Measurements from ENCODE around the gene RAB3IL1.
"Not testable (repeated sequence)": the region's sequence is repeated elsewhere in the genome, so short reads cannot be mapped to it uniquely, and the experiment has no call there.

Gene RAB3IL1

DNA sequence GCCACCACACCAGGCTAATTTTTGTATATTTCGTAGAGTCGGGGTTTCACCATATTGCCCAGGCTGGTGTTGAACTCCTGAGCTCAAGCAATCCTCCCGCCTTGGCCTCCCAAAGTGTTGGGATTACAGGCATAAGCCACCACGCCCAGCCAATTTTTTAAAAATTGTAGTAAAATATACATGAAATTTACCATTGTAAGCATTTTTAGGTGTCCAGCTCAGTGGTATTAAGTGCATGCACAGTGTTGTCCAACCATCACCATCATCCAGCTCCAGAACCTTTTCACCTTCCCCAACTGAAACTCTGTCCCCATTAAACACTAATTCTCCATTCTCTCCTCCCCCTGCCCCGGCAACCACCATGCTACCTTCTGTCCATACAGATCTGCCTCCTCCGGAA, 34.5 kb downstream of the RAB3IL1 start:
- DNase-seq: no peak

DNA sequence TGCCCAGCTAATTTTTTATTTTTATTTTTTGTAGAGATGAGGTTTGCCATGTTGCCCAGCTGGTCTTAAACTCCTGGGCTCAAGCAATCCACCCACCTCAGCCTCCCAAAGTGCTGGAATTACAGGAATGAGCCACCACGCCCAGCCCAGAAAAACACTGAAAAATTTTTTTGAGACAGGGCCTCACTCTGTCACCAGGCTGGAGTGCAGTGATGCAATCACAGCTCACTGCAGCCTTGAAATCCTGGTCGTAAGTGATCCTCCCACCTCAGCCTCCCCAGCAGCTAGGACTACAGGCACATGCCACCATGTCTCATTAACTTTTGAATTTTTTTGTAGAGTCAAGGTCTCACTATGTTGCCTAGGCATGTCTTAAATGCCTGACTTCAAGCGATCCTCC, 35.1 kb downstream of the RAB3IL1 start:
- not testable (repeated sequence) for DNase-seq

DNA sequence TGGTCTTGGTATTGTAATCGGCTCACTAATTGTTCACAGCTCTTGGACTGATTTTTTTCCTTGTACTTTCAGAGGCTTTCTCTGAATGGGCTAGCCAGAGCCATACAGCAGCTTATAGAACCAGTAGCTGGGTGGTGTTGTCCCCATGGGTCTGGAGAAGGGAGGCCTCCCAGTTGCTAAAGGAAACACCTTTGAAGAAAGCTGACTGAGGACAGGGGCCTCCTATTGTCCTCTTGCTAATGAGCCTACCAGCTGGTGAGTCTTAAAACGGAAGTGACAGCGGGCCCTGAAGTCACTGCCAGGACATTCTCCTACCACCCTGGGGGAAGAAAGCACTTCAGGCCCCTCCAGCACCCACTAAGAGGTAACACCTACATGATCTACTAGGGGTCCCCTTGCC, 36.0 kb downstream of the RAB3IL1 start:
- no peak for DNase-seq

DNA sequence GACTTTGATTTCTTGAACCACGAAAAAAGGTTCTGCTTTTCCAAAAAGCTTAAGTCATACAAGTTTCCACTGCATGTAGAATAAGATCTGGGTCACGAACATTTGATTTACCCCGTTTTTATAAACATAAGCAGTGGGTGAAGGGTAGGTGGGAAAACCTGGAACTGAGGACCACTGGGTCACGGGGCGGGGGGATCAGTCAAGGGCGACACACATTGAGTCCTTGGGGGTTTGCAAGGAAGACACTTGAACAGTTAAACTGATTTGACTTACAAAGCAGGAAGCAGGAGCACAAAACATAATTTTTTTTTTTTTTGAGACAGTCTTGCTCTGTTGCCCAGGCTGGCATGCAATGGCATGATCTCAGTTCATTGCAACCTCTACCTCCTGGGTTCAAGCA, 36.9 kb downstream of the RAB3IL1 start:
- no peak for DNase-seq

DNA sequence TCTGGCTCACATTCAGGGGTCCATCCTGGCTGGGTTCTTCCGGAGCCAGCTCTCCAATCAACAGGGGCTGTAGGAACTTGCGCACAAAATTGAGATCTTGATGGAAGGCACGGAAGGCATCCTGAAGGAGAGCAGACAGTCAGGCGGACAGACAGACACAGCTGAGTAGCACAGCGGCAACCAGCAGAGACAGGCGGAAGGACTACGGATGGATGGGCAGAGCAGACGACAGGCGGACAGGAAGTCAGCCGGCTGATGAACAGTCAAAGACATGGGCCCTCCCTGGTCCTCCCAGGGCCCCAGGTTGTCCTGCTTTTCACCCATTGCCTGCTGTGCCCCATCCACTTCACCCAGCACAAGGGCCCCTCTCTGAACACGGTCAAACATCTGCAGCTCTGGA, 37.3 kb downstream of the RAB3IL1 start:
- DNase-seq: no peak

DNA sequence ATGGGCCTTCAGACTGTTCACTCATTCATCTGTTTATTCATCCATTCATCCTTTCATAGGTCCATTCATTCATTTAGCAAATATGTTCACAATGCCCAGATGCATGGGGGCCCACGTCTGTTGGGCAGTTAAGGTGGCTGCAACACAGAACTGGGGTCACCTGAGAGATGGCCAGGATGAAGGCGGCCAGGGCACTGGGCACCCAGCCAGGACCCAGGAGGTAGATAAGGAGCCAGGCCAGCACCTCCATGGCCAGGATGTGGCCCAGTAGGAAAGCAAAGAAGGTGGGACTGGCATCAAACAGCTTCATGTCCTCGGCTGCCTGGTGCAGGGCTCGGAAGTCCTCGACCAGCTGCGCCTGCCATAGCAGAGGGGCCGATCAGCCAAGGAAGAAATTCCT, 38.2 kb downstream of the RAB3IL1 start:
- DNase-seq: no peak

DNA sequence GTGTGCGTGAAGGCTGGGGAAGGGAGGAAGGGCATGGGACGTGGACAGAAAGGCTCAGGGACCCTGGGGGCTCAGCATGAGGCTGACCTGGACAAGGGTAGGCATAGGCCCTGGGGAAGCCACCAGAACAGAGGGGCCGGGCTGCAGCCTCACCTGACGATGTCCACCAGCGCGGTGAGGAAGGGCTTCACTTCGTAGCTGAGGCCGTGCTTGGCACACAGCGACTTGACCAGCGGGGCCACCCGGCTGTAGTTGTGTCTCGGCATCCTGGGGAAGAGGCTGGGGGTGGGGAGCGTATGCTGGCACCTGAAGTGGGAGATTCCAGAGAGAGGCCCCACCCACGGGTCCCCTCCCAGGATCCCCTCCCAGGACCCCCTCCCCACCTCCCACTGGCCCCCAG, 41.7 kb downstream of the RAB3IL1 start:
- DNase-seq: no peak

DNA sequence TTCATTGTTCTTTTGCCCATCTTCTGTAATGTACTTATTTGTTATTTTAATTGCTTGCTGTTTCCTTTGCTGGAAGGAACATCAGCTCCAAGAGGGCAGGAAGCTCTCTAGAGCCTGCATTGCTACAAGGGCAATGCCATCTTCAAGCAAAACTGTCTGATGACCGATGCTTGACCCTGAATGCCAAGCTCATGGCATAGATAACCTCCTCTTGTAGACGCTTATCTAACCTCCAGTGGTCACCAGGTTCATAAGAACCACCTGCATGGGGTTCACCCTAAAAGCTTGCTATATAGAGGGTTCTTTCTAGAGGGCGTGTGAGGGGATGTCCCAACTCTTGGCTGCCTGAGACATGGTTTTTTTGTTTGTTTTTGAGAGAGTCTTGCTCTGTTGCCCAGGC, 42.5 kb downstream of the RAB3IL1 start:
- DNase-seq: no peak

DNA sequence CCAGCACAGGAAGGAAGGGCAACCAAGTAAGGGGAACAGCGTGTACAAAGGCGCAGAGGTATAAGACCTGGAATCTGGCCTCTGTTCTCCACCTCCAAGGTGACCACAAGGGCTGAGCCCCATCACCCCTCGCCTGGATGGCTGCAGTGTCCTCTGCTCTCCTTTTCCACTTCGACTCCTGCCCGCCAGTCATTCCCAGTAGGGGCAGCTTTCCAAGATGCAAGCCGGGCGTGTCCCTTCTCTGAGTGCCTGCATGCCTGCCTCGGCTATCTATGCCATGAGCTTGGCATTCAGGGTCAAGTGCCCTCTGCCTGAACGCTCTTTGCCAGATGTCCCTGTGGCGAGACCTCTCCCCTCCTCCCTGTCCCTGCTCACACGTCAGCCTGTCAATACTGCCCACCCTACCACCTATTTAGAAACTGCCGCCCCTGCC, 43.0 kb downstream of the RAB3IL1 start:
- no peak for DNase-seq

DNA sequence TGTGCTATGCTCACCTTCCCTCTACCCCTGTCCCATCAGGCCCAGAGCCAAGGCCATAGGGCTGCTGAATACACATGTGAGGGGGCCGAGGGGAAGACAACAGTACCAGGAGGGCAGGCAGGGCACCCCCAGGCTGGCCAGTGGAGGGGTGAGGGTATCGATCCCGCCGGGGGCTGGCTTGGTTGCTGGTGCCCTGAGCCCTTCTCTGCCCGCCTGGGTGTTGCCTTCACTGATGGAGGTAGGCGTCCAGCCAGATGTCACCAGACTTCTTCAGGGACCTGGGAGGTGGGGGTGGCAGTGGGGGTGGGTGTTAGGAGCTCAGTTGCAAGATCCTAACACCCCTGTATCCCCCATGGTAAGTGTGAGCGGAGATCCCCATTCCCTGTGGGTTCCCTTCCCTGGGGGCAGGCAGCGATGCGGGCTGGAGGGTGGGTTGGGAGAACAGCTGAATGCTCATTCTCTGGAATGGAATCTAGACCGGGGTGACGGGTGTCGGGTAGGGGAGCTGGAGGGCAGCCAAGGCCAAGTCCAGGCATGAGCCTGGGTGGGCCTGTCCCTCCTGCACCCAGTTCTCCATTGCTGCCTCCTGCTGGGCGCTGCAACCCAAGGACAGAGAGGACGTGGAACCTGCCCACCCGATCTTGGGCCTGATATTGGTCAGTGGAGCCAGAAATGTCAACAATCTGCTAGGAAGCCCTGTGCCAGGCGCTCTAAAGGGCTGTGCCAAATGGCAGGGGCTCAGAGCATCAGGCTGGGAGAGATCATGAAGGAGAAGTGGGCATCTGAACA, 43.6 kb downstream of the RAB3IL1 start:
- no peak for DNase-seq

DNA sequence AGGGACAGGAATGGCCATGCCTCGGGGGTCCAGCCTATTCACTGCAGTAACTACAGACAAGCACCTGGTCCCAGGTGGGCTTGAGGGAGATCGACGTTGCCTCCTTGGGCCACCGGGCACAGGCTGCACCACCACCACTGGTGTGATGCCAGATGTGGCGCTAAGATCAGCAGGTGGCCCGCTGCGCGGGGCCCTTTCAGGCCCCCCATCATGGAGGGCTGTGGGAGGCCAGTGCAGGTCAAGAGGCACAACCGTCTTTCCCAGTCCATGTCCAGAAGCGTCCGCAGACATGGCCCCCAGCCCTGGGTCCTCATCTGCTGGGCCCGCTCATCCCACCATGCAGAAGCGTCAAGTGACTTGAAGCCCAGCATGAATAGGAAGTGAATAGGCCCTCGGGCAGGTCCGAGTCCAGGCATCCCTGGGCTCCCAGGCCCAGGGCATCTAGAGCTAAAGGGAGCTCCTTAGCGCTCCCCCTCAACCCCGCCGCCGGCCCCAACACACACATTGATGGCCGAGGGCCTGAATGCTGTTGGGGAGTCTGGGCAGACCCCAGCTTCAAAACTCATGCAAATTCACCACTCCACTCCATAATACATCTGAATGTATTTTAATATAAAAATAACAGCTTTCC, 44.3 kb downstream of the RAB3IL1 start:
- no peak for DNase-seq

DNA sequence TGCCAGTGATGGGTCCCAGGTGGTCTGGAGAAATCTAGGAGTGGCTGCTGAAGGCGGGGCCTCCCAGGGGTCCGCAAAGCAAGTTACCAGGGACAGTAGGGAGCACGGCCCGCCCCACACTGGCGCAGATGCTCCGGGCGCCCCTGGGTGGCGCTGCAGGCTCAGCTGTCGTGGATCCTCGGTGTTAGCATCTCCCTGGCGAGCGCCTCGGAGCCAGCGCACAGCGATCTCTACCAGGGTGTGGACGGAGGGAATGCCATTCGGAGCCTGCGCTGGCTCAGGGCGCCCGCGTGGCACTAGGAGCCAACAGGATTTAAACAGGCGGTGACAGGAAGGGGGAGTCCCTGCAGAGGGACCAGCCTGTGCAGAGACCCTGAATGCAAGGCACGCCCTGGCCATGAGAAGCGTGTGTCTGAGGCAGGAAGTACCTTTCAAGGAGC, 46.2 kb downstream of the RAB3IL1 start:
- peak; percentile 42 to 45 for DNase-seq

DNA sequence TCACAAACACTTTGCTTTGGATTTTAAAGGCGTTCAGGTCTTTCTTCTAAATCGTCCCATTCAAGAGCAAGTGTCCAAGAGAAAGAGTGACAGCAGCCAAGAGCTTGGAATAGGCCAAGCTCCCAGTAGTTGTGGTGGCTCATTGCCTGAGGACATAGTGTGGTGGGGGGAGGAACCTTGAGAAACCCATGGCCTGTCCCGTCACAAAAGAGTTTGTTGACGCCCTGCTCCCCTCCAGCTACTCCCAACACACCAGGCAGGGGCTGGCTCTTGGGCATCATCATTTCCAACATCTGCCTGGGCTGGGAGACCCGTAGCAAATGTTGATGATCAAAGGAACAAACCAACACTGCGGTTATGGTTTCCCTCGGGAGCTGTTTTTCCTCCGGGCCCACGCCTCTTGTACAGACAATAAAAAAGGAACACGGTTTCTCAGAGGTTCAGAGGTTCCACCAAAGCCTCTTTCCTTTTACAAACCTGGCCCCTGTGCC, 46.8 kb downstream of the RAB3IL1 start:
- DNase-seq: no peak

DNA sequence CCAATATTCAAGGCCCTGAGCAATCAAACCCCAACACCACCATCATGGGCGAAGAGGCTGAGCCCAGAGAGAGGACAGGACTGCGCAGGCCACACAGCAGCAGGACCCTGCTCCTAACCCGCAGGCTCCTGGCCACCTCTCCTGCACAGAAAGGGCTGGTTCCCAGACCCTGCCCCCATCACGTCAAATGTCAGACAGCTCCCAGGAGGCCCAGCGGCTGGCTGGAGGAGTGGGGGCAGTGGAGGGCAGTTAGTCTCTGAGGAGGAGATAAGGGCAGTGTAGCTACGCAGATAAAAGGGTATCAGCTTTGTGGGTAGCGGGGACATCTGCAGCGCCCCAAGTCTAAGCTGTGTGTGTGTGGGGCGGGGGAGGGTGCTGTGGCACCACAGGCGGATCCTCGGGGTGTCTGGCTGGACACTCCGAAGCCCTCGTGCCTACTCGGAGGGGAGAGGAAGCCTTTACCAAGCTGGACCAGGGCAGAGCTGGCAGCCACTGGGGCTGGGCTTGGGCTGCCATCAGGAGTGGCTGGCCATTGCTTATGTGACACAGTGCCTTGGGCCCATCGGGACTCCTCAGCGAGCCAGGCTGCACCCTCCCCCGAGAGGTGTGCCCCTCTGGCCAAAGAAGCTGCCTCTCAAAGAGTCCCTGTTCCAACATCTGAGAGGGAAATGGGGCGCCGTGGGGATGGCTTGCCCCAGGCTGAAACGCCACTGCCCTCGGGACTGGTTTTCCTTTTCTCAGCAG, 47.5 kb downstream of the RAB3IL1 start:
- no peak for DNase-seq

DNA sequence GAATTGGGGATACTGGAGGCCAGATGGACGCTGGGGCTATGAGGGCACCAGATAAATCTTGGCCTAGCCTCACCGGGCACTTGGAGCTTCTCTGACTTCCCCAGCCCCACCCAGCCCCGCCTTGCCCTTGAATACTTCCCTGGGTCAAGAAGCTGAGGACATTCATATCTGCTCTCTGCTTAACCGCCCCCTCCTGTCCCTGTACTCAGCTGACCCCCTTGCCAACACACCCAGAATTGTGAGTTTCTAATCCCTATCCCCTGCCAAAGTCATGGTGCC, 48.0 kb downstream of the RAB3IL1 start:
- DNase-seq: no peak

DNA sequence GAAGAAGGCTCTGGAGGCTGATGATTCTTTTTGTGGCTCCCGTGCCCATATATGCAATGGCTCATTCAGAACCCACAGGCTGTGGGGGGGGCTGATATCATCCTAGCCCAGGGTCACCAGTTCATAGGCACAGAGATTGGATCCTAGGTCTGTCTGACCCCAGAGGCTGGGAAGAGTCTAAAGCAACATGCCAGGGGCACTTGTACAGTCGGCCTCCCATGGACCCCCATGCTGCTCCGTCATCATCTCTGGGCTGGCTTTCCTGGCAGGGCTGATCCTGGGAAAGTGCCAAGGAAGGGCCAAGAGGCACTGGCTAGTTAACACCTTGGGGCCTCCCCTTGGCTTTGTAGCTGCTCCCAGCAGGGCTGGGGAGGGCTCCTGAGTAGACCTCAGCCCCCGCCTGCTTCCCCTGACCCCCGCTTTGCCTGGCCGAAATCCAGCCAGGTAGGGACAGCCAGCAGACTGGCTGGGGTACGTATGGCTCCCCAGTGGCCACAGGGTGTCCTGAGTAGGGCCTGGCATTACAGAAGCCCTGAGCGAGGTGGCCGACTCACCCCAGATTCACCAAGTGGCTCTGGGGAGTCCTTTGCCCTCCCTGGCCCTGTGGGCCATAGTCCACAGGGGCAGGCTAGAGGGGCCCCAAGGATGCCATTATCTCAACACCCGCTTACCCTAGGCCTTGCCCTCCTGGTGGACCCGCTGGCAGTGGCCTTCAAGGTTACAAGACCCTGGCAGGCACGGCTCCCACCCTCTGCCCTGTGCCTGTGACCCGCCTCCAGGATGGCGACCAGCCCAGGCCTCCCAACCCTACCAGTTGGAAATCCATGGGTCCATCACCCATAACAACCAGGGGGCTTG, 48.6 kb downstream of the RAB3IL1 start:
- no peak for DNase-seq

DNA sequence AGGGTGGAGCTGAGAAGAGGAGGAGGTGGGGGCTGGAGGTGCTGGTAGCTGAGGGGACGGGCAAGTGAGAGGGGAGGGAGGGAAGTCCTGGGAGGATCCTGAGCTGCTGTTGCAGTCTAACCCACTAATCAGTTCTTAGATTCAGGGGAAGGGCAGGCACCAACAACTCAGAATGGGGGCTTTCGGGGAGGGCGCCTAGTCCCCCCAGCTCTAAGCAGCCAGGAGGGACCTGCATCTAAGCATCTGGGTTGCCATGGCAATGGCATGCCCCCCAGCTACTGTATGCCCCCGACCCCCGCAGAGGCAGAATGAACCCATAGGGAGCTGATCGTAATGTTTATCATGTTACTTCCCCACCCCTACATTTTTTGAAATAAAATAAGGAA, 50.4 kb downstream of the RAB3IL1 start:
- DNase-seq: no peak

DNA sequence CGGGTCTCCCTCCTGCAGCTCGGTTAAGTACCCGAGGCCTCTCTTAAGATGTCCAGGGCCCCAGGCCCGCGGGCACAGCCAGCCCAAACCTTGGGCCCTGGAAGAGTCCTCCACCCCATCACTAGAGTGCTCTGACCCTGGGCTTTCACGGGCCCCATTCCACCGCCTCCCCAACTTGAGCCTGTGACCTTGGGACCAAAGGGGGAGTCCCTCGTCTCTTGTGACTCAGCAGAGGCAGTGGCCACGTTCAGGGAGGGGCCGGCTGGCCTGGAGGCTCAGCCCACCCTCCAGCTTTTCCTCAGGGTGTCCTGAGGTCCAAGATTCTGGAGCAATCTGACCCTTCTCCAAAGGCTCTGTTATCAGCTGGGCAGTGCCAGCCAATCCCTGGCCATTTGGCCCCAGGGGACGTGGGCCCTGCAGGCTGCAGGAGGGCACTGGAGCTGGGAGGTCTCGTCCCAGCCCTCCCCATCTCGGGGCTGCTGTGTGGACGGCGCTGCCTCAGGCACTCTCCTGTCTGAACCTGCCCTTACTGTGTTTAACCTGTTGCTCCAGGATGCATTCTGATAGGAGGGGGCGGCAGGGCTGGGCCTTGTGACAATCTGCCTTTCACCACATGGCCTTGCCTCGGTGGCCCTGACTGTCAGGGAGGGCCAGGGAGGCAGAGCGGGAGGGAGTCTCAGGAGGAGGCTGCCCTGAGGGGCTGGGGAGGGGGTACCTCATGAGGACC, 51.0 kb downstream of the RAB3IL1 start:
- no peak for DNase-seq

DNA sequence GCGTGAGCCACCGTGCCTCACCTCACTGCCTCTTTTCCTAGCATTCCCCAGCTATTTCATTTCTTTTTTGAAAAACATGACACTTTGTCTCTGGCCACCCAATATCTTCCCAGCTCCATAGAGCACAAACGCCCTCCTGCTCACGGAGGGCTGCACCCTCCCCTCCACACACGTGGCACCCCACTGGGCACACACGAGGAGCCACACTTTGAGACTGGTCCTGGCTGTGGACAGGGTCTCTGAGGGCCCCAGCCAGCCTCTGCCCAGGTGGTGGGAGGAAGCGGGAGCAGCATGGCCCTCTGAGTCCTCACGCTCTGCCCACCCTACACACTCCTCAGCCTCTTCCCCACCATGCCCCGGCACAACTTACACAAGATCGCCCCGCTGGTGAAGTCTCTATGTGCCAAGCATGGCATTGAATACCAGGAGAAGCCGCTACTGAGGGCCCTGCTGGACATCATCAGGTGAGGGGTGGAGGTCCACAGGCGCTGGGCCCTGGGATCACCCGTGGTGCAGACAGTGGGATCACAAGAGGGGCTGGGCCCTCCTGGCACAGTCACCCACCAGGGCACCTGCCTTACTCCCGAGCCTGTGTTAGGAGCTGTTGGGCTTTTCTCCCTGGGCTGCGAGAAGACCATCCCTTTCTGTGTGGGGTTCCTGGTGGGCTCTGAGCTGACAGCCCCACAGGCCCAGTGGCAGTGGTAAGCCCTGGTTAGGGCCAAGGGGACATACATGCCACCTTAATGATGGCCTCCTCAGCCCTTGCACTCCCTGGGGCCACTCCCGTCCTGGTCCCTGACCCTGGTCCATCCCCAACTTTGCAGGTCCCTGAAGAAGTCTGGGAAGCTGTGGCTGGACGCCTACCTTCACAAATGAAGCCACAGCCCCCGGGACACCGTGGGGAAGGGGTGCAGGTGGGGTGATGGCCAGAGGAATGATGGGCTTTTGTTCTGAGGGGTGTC, 52.3 kb downstream of the RAB3IL1 start:
- no peak for DNase-seq

DNA sequence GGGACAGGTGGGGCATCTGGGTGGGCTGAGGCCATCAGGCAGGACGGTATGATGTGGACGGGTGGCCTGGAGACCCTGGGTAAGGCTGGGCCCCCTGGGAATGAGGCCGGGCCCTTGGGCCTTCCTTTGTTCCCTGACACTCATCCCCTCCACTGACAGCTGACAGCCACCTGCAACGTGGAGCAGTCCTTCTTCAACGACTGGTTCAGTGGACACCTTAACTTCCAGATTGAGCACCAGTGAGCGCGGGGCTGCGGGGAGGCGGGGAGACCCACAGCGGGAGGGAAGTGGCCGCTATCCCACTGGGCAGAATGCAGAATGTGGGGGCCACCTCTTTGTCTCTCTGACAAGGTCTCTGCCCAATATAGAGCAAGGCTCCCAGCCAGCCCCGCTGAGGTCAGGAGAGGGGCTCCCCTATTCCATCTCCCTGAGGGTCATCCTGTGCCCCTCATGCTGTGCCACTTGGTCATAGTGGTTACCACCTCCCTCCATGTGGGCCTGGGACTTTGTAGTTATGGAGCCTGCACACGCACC, 53.8 kb downstream of the RAB3IL1 start:
- DNase-seq: no peak
